DMS 273 (cell line): Measurements from ENCODE around the gene TENM4.
A peak's percentile ranks its signal among the peaks of the same experiment; 100 is the strongest.
"Not testable (repeated sequence)": the region's sequence is repeated elsewhere in the genome, so short reads cannot be mapped to it uniquely, and the experiment has no call there.

Source experiments
- DNase-seq: peaks from one replicate; lab custom pipeline; 2025; ENCODE audit not compliant: unreplicated experiment; lab: John Stamatoyannopoulos, UW

TENM4 gene

GRCh38 chr11:78987748-78988147 is 453.1 kb downstream of the TENM4 start:
- no peak for DNase-seq

GRCh38 chr11:78986305-78986704 is 454.5 kb downstream of the TENM4 start:
- no peak for DNase-seq

- DNase-seq, result no peak
Measured at GRCh38 chr11:78985663-78986062, 455.2 kb downstream of the TENM4 start.

GRCh38 chr11:78982473-78982872 is 458.4 kb downstream of the TENM4 start:
- DNase-seq, result no peak

GRCh38 chr11:78981153-78981552 is 459.7 kb downstream of the TENM4 start:
- no peak for DNase-seq

GRCh38 chr11:78978831-78979230 is 462.0 kb downstream of the TENM4 start:
- DNase-seq, result no peak

- not testable (repeated sequence) for DNase-seq
Measured at GRCh38 chr11:78977848-78978247, 463.0 kb downstream of the TENM4 start.

- DNase-seq, result no peak
Measured at GRCh38 chr11:78977009-78977408, 463.8 kb downstream of the TENM4 start.

GRCh38 chr11:78975081-78975480 is 465.7 kb downstream of the TENM4 start:
- DNase-seq, result no peak

- no peak for DNase-seq
Measured at GRCh38 chr11:78973876-78974275, 467.0 kb downstream of the TENM4 start.

GRCh38 chr11:78972590-78972989 is 468.2 kb downstream of the TENM4 start:
- no peak for DNase-seq

- DNase-seq, result no peak
Measured at GRCh38 chr11:78972177-78972576, 468.7 kb downstream of the TENM4 start.

- no peak for DNase-seq
Measured at GRCh38 chr11:78967811-78968210, 473.0 kb downstream of the TENM4 start.

GRCh38 chr11:78965432-78965831 is 475.4 kb downstream of the TENM4 start:
- DNase-seq, result no peak

- peak; percentile 85 for DNase-seq
Measured at GRCh38 chr11:78961937-78962701, 478.7 kb downstream of the TENM4 start.

- peak; percentile 47 for DNase-seq
Measured at GRCh38 chr11:78961247-78961646, 479.6 kb downstream of the TENM4 start.

- no peak for DNase-seq
Measured at GRCh38 chr11:78958444-78958843, 482.4 kb downstream of the TENM4 start.

- no peak for DNase-seq
Measured at GRCh38 chr11:78957476-78958245, 483.2 kb downstream of the TENM4 start.

GRCh38 chr11:78954696-78955095 is 486.1 kb downstream of the TENM4 start:
- peak; percentile 13 for DNase-seq

GRCh38 chr11:78954261-78954660 is 486.6 kb downstream of the TENM4 start:
- no peak for DNase-seq

GRCh38 chr11:78952890-78953289 is 487.9 kb downstream of the TENM4 start:
- no peak for DNase-seq

- DNase-seq, result no peak
Measured at GRCh38 chr11:78952175-78952574, 488.7 kb downstream of the TENM4 start.
